Right lobe of liver (tissue), 4 donors: Measurements from ENCODE around the gene KLHL10.

ENCODE experiments used
- POLR2A ChIP-seq: fragments of 450-650 bp; IDR thresholded peaks from one replicate; pipeline ENCODE4 v1.6.1; 2017; ENCODE audit warnings: antibody characterized with exemption, mild to moderate bottlenecking
- TF ChIP-seq, protein P1 (sequence below), 4 donors: fragments of 200-600 bp in 3 of 4; fragments of 450-650 bp in 1 of 4; IDR thresholded peaks; one replicate each; pipeline versions ENCODE4 v1.5.1 to v1.8.0; 2016 to 2022; ENCODE audit warnings: antibody characterized with exemption in 4 of 4, mild to moderate bottlenecking in 2 of 4
- donor health status: DM: no; HTN: no; CAD: no.
- donor health status: DM: no; HTN: no; CAD: no.
- donor health status: DM: no; HTN: yes; CAD: no.

DNA sequence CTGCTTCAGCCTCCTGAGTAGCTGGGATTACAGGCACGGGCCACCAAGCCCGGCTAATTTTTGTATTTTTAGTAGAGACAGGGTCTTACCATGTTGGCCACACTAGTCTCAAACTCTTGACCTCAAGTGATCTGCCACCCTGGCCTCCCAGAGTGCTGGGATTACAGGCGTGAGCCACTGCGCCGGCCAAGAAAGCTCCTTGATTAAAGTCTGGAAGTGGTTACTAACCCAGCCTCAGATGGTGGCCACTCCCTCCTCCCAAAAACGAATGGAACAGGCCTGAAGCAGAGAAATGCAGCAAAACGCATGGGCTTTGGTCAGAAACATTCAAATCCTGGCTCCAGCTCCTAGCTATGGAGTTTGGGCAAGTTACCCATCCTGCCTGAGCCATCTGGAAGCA, 13.5 kb upstream of the KLHL10 start:
- no peak for TF ChIP-seq POLR2A
- TF ChIP-seq, protein P1, sequence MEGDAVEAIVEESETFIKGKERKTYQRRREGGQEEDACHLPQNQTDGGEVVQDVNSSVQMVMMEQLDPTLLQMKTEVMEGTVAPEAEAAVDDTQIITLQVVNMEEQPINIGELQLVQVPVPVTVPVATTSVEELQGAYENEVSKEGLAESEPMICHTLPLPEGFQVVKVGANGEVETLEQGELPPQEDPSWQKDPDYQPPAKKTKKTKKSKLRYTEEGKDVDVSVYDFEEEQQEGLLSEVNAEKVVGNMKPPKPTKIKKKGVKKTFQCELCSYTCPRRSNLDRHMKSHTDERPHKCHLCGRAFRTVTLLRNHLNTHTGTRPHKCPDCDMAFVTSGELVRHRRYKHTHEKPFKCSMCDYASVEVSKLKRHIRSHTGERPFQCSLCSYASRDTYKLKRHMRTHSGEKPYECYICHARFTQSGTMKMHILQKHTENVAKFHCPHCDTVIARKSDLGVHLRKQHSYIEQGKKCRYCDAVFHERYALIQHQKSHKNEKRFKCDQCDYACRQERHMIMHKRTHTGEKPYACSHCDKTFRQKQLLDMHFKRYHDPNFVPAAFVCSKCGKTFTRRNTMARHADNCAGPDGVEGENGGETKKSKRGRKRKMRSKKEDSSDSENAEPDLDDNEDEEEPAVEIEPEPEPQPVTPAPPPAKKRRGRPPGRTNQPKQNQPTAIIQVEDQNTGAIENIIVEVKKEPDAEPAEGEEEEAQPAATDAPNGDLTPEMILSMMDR (IDR thresholded peaks at IDR 0.05), result no peak
